CD4-positive, alpha-beta memory T cell (primary cell): ENCODE data around the gene HTN1. TPM values are rescaled to one million over a fixed set of nuclear protein-coding genes. Genes with fewer than 3 reads are reported as not detected.
"Not testable (repeated sequence)": the region's sequence is repeated elsewhere in the genome, so short reads cannot be mapped to it uniquely, and the experiment has no call there.

Experiments used
- CTCF ChIA-PET: fragments of 350-600 bp; sonication (Branson Sonifier 250); formaldehyde crosslinking; loops from one replicate; lab custom pipeline; 2021; ENCODE audit warnings: inconsistent platforms; ENCODE audit not compliant: partially characterized antibody; lab: Charles Lee
- POLR2A ChIA-PET: fragments of 350-600 bp; sonication (Branson Sonifier 250); formaldehyde crosslinking; loops from one replicate; lab custom pipeline; 2021; ENCODE audit not compliant: partially characterized antibody; lab: Charles Lee
- DNase-seq, 5 donors: peaks; one replicate each; pipeline versions ENCODE4 v3.0.0 to v3.0.0-alpha.2; 2020 to 2022; ENCODE audit warnings: mixed read lengths in 1 of 5
- H3K27ac ChIP-seq: one replicate; pipeline ENCODE4 v1.7.0; 2013; ENCODE audit warnings: low read depth, low read length
- H3K27me3 ChIP-seq: 2 replicates; pipeline ENCODE4 v1.7.0; 2013; ENCODE audit warnings: mild to moderate bottlenecking, low read length, moderate library complexity; ENCODE audit not compliant: insufficient read depth
- H3K36me3 ChIP-seq: 2 replicates; pipeline ENCODE4 v1.7.0; 2013; ENCODE audit warnings: mild to moderate bottlenecking, low read length, moderate library complexity; ENCODE audit not compliant: insufficient read depth
- H3K4me1 ChIP-seq: 2 replicates; pipeline ENCODE4 v1.7.0; 2013; ENCODE audit warnings: mild to moderate bottlenecking, low read length, moderate library complexity; ENCODE audit not compliant: insufficient read depth
- H3K4me3 ChIP-seq, 2 donors: one replicate each; pipeline ENCODE4 v1.7.0; 2013; ENCODE audit warnings: low read length in 2 of 2, mild to moderate bottlenecking in 1 of 2
- H3K9me3 ChIP-seq, 2 donors: one replicate each; pipeline ENCODE4 v1.7.0; 2013; ENCODE audit warnings: low read length in 2 of 2, control low read depth in 1 of 2; ENCODE audit not compliant: control insufficient read depth in 1 of 2
- H3K27ac Mint-ChIP-seq, 7 donors: one replicate each; pipeline ENCODE4 v1.8.0; 2020 to 2021; ENCODE audit warnings: mixed read lengths in 7 of 7, mild to moderate bottlenecking in 6 of 7, inconsistent platforms in 3 of 7, moderate library complexity in 3 of 7
- H3K27me3 Mint-ChIP-seq, 2 donors: one replicate each; pipeline ENCODE4 v1.8.0; 2020 to 2021; ENCODE audit warnings: mixed read lengths in 2 of 2
- H3K36me3 Mint-ChIP-seq, 2 donors: one replicate each; pipeline ENCODE4 v1.8.0; 2020 to 2021; ENCODE audit warnings: mixed read lengths in 2 of 2, inconsistent platforms in 1 of 2, mild to moderate bottlenecking in 1 of 2
- H3K4me1 Mint-ChIP-seq, 4 donors: one replicate each; pipeline ENCODE4 v1.8.0; 2020 to 2021; ENCODE audit warnings: mixed read lengths in 4 of 4, mild to moderate bottlenecking in 1 of 4
- H3K4me3 Mint-ChIP-seq, 8 donors: one replicate each; pipeline ENCODE4 v1.8.0; 2020 to 2021; ENCODE audit warnings: mixed read lengths in 8 of 8, mild to moderate bottlenecking in 7 of 8, moderate library complexity in 6 of 8, inconsistent platforms in 3 of 8
- H3K9me3 Mint-ChIP-seq, 8 donors: one replicate each; pipeline ENCODE4 v1.8.0; 2020 to 2021; ENCODE audit warnings: mixed read lengths in 8 of 8, mild to moderate bottlenecking in 5 of 8, inconsistent platforms in 3 of 8, moderate library complexity in 1 of 8
- intact Hi-C: fragments of 100-400 bp; cut with micrococcal nuclease; formaldehyde crosslinking; loops from one replicate; pipeline ENCODE4 v1.15.1; 2023
- polyA plus RNA-seq, 2 donors: library from polyadenylated mRNA; unstranded; fragments of 300-500 nt; fragmentation: Illumina TruSeq; gene quantifications; one replicate each; pipeline ENCODE4 v1.2.3, GENCODE V29; 2021
- total RNA-seq, 2 experiments: library from RNA; stranded (reverse); gene quantifications; one replicate each; pipeline ENCODE4 v1.2.3, GENCODE V29; 2021

HTN1 gene
- total and polyA plus RNA-seq, 4 experiments from 2014 or later: not detected

DNA sequence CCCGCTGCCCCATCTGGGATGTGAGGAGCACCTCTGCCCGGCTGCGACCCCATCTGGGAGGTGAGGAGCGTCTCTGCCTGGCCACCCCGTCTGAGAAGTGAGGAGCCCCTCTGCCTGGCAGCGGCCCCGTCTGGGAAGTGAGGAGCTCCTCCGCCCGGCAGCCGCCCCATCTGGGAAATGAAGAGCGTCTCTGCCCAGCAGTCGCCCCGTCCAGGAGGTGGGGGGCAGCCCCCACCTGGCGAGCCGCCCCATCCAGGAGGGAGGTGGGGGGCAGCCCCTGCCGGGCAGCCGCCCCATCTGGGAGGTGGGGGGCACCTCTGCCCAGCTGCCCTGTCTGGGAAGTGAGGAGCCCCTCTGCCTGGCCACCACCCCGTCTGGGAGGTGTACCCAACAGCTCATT lies 12.7 kb upstream of the HTN1 start:
- POLR2A ChIA-PET, H3K4me3 ChIP-seq, H3K36me3 ChIP-seq, H3K27ac ChIP-seq, H3K27me3 ChIP-seq, H3K4me1 Mint-ChIP-seq, H3K9me3 ChIP-seq, H3K27ac Mint-ChIP-seq, DNase-seq, CTCF ChIA-PET, H3K4me1 ChIP-seq, intact Hi-C loops, H3K27me3 Mint-ChIP-seq, H3K4me3 Mint-ChIP-seq, H3K36me3 Mint-ChIP-seq: not testable (repeated sequence)
- peaks cover 0 to 18% (median 7%) of the 10 kb centered on the region in 8 donors for H3K9me3 Mint-ChIP-seq

GRCh38 chr4:70039928-70040327 lies 10.3 kb upstream of the HTN1 start:
- H3K27me3 ChIP-seq, H3K4me1 Mint-ChIP-seq, DNase-seq, H3K27ac Mint-ChIP-seq, H3K36me3 Mint-ChIP-seq, intact Hi-C loops, H3K4me1 ChIP-seq, H3K9me3 ChIP-seq, H3K36me3 ChIP-seq, H3K27me3 Mint-ChIP-seq, H3K4me3 Mint-ChIP-seq, H3K4me3 ChIP-seq, H3K27ac ChIP-seq, CTCF ChIA-PET, POLR2A ChIA-PET: not testable (repeated sequence)
- H3K9me3 Mint-ChIP-seq: peaks cover 0 to 18% (median 7%) of the 10 kb centered on the region in 8 donors

- no peak overlapping the region for H3K4me3 Mint-ChIP-seq
- POLR2A ChIA-PET: no interaction called here
- intact Hi-C loops: no loop called here
- H3K27me3 Mint-ChIP-seq: no peaks in the 10 kb centered on the region
- Histone ChIP-seq H3K9me3 (no peaks in the 10 kb centered on the region), H3K36me3 (no peaks in the 10 kb centered on the region), H3K27me3 (no peaks in the 10 kb centered on the region), H3K4me1 (no peaks in the 10 kb centered on the region), H3K27ac (no peak overlapping the region), H3K4me3 (no peak overlapping the region)
- CTCF ChIA-PET: no interaction called here
- H3K27ac Mint-ChIP-seq: no peak overlapping the region
- no peaks in the 10 kb centered on the region for H3K4me1 Mint-ChIP-seq
- H3K9me3 Mint-ChIP-seq: peaks cover 0 to 15% (median 7%) of the 10 kb centered on the region in 8 donors
- H3K36me3 Mint-ChIP-seq: no peaks in the 10 kb centered on the region
- DNase-seq: no peak
Measured at GRCh38 chr4:70041652-70042286, 8.5 kb upstream of the HTN1 start.

DNA sequence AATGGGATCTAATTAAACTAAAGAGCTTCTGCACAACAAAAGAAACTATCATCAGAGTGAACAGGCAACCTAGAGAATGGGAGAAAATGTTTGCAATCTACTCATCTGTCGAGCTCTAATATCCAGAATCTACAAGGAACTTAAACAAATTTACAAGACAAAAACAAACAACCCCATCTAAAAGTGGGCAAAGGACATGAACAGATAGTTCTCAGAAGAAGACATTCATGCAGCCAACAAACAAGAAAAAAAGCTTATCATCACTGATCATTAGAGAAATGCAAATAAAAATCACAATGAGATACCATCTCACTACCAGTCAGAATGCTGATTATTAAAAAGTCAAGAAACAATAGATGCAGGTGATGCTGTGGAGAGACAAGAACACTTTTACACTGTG lies 6.3 kb downstream of the HTN1 start:
- intact Hi-C loops, H3K27me3 Mint-ChIP-seq, H3K9me3 Mint-ChIP-seq, H3K4me3 Mint-ChIP-seq, DNase-seq, H3K27me3 ChIP-seq, POLR2A ChIA-PET, H3K4me3 ChIP-seq, H3K9me3 ChIP-seq, H3K4me1 ChIP-seq, H3K27ac Mint-ChIP-seq, H3K4me1 Mint-ChIP-seq, H3K36me3 ChIP-seq, H3K27ac ChIP-seq, CTCF ChIA-PET, H3K36me3 Mint-ChIP-seq: not testable (repeated sequence)

DNA sequence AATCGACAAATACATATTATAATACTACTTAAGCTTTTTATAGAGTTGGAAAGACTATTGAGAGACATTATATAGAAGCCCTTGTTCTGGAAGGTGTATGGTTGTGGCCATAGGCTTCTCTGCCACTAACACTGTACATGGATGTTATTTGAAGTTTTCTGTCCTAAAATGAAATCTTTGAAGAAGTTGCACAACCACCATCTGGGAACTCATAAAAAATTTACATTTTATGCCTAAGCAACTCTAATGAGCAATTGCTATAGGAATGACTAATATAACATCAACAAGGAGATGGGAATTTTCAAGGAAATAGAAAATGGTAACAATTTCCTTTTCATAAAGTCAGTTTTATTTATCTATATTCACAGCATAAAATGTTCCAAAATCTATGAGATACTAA lies 7.4 kb downstream of the HTN1 start:
- Histone ChIP-seq H3K36me3 (no peaks in the 10 kb centered on the region), H3K27ac (no peak overlapping the region), H3K9me3 (no peaks in the 10 kb centered on the region), H3K4me1 (no peaks in the 10 kb centered on the region), H3K4me3 (no peak overlapping the region), H3K27me3 (no peaks in the 10 kb centered on the region)
- H3K4me3 Mint-ChIP-seq: no peak overlapping the region
- DNase-seq: no peak
- H3K27me3 Mint-ChIP-seq: no peaks in the 10 kb centered on the region
- CTCF ChIA-PET: no interaction called here
- intact Hi-C loops: no loop called here
- H3K27ac Mint-ChIP-seq: no peak overlapping the region
- POLR2A ChIA-PET: no interaction called here
- H3K9me3 Mint-ChIP-seq: peaks cover 0 to 7% (median 2%) of the 10 kb centered on the region in 8 donors
- no peaks in the 10 kb centered on the region for H3K4me1 Mint-ChIP-seq
- no peaks in the 10 kb centered on the region for H3K36me3 Mint-ChIP-seq

GRCh38 chr4:70059149-70059548 lies 8.9 kb downstream of the HTN1 start:
- peaks cover 0 to 7% (median 2%) of the 10 kb centered on the region in 8 donors for H3K9me3 Mint-ChIP-seq
- H3K4me3 Mint-ChIP-seq: no peak overlapping the region
- no peaks in the 10 kb centered on the region for H3K4me1 Mint-ChIP-seq
- CTCF ChIA-PET: no interaction called here
- H3K27me3 ChIP-seq: no peaks in the 10 kb centered on the region
- no peaks in the 10 kb centered on the region for H3K36me3 Mint-ChIP-seq
- POLR2A ChIA-PET: no interaction called here
- intact Hi-C loops: no loop called here
- H3K4me1 ChIP-seq: no peaks in the 10 kb centered on the region
- no peaks in the 10 kb centered on the region for H3K36me3 ChIP-seq
- no peak overlapping the region for H3K4me3 ChIP-seq
- no peak for DNase-seq
- H3K27ac Mint-ChIP-seq: no peak overlapping the region
- no peak overlapping the region for H3K27ac ChIP-seq
- no peaks in the 10 kb centered on the region for H3K27me3 Mint-ChIP-seq
- no peaks in the 10 kb centered on the region for H3K9me3 ChIP-seq

GRCh38 chr4:70062000-70062399 lies 11.8 kb downstream of the HTN1 start:
- H3K4me3 ChIP-seq: no peak overlapping the region
- no peak overlapping the region for H3K27ac ChIP-seq
- no peak overlapping the region for H3K4me3 Mint-ChIP-seq
- intact Hi-C loops: no loop called here
- H3K27me3 ChIP-seq: no peaks in the 10 kb centered on the region
- H3K27me3 Mint-ChIP-seq: no peaks in the 10 kb centered on the region
- H3K36me3 ChIP-seq: no peaks in the 10 kb centered on the region
- no peaks in the 10 kb centered on the region for H3K4me1 ChIP-seq
- POLR2A ChIA-PET: no interaction called here
- no peak overlapping the region for H3K27ac Mint-ChIP-seq
- H3K4me1 Mint-ChIP-seq: no peaks in the 10 kb centered on the region
- H3K36me3 Mint-ChIP-seq: no peaks in the 10 kb centered on the region
- no peak for DNase-seq
- peaks cover 0 to 2% (median 0%) of the 10 kb centered on the region in 8 donors for H3K9me3 Mint-ChIP-seq
- CTCF ChIA-PET: no interaction called here
- no peaks in the 10 kb centered on the region for H3K9me3 ChIP-seq

DNA sequence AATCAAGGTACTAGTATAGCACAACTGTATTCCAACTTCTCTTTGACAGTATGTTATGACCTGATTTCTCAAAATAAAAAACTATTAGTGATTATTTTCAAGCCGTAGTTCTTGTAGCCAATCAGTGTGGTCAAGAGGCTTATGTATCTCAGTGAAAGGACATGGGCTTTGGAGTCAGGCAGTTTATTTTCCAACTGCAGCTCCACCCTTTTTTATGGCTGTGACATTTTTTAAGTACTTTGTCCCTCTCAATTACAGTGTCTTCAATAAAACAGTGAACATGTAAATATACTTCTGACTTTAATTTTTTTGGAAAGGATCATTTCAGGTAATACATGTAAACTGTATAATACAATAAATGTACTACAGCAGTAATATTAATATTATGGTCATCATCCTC lies 30.0 kb downstream of the HTN1 start:
- Histone ChIP-seq H3K4me1 (no peaks in the 10 kb centered on the region), H3K4me3 (no peak overlapping the region), H3K36me3 (no peaks in the 10 kb centered on the region), H3K9me3 (no peaks in the 10 kb centered on the region), H3K27me3 (no peaks in the 10 kb centered on the region), H3K27ac (no peak overlapping the region)
- Mint-ChIP-seq H3K27ac (no peak overlapping the region), H3K9me3 (peaks cover 0 to 3% (median 0%) of the 10 kb centered on the region in 8 donors), H3K36me3 (no peaks in the 10 kb centered on the region), H3K4me3 (no peak overlapping the region), H3K27me3 (no peaks in the 10 kb centered on the region), H3K4me1 (no peaks in the 10 kb centered on the region)
- ChIA-PET POLR2A (no interaction called here), CTCF (no interaction called here)
- intact Hi-C loops: no loop called here
- DNase-seq: no peak
